DMS153 treated with DMSO at 0.1 percent for 48 hours (cell line): Measurements from ENCODE around the gene TRAPPC13.
"Not testable (repeated sequence)": the region's sequence is repeated elsewhere in the genome, so short reads cannot be mapped to it uniquely, and the experiment has no call there.

Experiments used
- DNase-seq: peaks from one replicate; lab custom pipeline; 2025; ENCODE audit not compliant: unreplicated experiment; lab: John Stamatoyannopoulos, UW

Gene TRAPPC13

DNA sequence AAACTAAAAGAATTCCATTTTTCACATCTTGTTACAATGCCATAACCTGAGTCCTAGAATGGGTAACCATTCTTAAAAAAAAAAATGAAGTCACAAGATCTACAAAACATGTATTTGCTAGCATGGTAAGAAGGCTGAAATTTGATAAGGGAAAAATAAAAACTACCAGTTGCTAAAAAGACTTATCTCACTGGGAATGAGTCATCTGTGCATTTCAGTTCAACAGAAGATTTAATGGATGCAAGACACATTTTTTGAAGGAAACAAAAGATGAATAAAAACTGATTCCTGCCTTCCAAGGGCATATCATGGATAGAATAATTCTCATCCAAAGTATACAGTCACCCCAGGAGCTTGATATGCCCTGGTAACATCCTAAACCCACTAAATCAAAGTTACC lies 49.9 kb downstream of the TRAPPC13 start:
- DNase-seq = no peak

DNA sequence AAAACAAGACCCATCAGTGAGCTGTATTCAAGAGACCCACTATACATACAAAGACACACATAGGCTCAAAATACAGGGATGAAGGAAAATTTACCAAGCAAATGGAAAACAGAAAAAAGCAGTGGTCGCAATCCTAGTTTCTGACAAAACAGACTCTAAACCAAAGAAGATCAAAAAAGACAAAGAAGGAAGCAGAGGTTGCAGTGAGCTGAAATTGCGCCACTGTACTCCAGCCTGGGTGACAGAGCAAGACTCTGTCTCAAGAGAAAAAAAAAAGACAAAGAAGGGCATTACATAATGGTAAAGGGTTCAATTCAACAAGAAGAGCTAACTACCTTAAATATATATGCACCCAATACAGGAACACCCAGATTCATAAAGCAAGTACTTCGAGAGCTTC lies 51.2 kb downstream of the TRAPPC13 start:
- DNase-seq = not testable (repeated sequence)

DNA sequence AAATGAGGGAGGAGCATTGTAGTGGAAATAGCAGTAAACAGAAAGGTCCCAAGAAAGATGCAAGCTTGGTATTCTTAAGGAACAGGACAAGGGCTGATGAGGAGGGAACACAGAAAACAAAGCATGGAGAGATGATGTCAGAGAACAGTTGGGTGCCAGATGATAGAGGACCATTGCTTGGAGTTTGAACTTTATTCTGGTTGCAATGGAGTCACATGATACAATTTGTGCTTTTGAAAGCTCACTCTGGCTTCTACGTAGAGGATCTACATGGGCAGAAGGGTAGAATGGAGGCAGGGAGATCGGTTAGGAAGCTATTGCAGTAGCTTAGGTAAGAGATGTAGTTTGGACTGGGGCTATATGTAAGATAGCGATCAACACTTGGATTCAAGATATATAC lies 57.3 kb downstream of the TRAPPC13 start:
- DNase-seq = no peak

DNA sequence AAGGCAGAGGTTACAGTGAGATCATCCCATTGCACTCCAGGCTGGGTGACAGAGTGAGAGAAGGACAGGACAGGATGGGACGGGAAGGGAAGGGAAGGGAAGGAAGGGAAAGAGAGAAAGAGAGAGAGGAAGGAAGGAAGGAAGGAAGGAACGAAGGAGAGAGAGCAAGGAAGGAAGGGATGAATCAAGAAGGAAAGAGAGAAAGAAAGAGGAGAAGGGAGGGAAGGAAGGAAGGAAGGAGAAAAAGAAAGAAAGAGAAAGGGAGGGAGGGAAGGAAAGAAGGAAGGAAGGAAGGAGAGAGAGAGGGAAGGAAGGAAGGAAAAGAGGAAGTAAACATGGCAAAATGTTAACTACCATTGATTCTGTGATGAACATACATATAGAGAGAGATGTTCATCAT lies 68.3 kb downstream of the TRAPPC13 start:
- DNase-seq = no peak

DNA sequence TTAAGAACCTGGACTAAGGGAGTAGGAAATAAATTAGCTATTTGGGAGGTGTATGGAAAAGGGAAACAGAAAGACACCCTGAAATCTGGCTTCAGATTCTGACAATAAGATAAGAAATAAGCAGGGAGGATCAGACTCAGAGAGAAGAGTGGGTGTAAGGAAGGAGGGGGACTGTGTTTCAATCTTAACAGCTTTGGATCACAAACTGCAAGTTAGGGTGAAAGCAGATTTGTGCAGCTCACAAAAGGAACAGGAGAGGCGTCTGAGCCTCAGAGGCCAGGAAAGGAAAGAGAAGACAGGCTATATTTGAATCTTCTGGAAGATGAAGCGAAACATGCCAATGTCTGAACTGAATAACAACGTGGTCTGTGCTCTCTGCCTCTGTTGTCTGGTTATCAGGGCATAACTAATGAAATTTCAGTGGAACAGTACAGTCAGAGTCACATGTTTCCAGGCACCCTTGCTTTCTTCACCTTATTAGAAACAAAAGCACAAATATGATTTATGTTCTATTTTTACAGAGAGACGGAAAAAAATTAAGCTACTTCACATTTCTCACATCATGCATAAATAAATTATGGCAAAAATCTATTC lies 70.4 kb downstream of the TRAPPC13 start:
- no peak for DNase-seq

DNA sequence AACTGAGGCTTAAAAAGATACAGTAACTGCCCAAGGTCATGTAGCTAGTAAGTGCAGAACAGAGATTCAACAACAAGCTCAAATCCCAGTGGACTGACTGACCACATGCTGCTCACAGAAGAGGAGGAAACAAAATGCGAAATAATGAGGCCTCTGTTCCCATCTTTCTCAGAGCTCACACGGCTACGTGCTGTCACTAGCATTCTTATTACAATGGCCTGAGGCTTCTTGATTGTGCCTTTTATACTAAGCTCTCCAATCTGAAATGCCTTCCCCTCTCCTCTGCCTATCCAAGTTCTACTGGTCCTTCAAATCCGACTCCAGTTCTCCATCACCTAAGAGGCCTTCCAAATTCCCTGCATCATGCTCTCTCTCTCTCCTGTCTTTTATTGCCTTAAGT lies 71.1 kb downstream of the TRAPPC13 start:
- DNase-seq = no peak

DNA sequence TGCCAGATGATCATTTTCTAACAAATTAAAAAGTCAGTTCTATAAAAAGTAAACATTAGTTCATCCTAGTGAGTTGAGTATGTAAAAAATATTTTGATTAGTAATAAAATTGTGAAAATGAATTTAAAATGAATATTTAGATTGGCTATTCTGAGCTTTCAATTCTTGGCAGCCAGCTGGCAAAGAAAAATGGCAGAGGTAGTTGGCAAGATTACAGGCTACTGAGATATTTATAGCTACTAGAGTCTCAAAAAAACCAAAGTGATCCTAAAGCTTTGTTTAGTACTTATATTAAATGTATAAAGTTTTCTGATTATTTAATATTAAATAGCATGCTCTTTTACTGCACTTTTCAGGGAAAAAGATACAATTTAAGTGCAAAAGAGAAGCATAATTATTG lies 72.1 kb downstream of the TRAPPC13 start:
- DNase-seq = no peak

DNA sequence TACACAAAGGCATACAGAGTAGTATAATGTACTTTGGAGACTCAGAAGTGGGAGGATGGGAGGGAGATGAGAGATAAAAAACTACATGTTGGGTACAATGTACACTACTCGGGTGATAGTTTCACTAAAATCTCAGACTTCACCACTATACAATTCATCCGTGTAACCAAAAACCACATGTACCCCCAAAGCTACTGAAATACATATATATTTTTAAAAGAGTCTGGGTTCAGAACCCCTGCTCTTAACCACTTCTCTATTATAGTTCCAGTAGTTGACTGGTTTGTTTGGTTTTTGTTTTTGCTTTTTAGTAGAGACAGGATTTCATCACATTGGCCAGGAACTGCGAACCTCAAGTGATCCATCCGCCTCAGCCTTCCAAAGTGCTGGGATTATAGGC lies 74.5 kb downstream of the TRAPPC13 start:
- no peak for DNase-seq

DNA sequence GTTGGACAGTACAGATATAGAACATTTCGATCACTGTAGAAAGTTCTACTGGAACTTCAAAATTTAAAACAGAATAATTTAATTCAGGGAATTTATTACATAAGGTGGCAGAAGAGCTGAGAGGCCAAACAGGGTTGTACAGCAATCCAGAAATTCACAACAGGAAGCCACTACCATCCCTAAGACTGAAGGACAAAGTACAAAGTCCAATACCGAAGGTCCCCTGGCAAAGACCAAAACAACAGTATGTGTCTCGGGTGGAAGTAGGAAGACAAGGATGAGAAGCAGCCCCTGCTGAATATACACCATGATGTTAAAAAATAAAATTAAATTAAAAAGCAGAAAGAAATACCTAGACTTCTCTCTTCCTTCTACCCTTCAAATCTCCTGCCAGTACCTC lies 77.2 kb downstream of the TRAPPC13 start:
- no peak for DNase-seq

DNA sequence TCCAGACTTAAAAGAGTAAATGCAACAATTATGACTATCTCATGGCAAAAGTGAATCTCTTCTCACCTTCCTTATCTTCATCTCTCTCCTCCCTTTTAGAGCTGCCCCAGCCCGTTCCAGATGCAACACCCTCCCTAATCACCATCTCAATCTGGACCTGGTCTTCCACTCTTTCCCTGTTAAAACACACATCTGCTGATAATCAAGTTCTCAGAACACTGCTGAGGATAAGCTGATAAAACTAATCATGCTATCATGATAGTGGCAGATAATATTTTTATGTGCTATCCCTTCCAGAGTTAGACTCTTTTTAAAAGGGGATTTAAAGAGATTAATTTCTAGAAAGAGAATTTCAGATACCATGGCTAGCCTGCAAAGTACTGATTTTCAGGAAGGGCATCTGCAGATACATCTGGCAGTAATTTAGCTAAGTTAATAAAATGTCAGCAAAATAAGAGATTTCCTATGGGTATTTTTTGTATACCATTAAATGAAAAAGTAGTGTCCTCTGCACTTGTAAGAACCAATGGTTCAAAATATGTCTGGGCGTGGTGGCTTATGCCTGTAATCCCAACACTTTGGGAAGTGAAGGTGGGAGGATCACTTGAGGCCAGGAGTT lies 79.9 kb downstream of the TRAPPC13 start:
- DNase-seq = no peak

DNA sequence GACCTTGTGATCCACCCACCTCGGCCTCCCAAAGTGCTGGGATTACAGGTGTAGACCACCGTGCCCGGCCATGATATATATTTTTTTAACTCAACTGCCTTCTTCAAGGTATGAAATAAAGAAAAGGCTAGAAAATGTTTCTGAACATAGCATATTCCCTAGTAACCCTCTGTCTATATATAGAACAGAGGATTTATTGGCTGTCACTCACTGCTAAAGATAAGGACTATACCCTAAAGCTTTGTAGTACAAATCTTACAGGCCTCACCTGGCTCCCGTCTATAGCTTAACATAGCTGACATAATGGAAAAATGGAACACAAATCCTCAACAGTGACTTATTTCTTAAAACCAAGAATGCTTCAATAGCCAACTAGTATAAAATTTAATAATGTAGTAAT lies 82.8 kb downstream of the TRAPPC13 start:
- DNase-seq = no peak

DNA sequence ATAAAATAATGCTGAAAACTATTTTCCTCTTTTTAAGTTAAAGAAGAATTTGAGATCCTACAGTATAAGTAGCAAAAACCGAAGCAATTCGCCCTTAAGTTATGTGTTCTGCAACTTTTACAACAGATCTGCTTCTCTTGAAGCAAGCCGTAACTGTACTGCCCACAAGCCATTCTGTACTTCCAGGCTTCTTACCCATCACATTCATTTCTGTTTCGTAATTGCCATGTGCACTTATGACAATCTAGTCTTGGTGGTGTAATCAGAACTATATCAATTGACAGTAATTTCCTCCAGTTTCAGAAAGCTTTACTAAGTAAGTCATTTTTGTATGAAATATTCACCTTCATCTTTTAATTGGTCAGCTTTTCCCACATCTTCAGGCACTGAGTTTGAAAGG lies 83.3 kb downstream of the TRAPPC13 start:
- no peak for DNase-seq
